K562 (cell line): Measurements from ENCODE around the gene SHH. TPM values are rescaled to one million over a fixed set of nuclear protein-coding genes. Genes with fewer than 3 reads are reported as not detected.

Source experiments
- ATAC-seq: fragments of 200-7000 bp; cut with Tn5 transposase; 3 replicates; pipeline ENCODE4 v1.9.1; 2020; ENCODE audit warnings: moderate library complexity
- BruUV-seq: library from RNA; stranded (reverse); fragments of 400-500 nt; replicated peaks from 2 replicates; lab custom pipeline; 2021; lab: Mats Ljungman, UMichigan
- CTCF ChIA-PET: fragments of 300-600 bp; formaldehyde crosslinking; extraction: SDS; loops from one replicate; lab custom pipeline; 2021; ENCODE audit warnings: low intra/inter-chr PET ratio; lab: Yijun Ruan, JAX
- POLR2A ChIA-PET: fragments of 300-600, 350-650 bp; sonication (Branson Sonifier 250); formaldehyde crosslinking; extraction: SDS; loops from one replicate; lab custom pipeline; 2021; ENCODE audit warnings: antibody characterized with exemption, inconsistent platforms; lab: Yijun Ruan, JAX
- DNase-seq, 4 experiments: peaks; one replicate each; pipeline versions ENCODE4 v3.0.0 to v3.0.0-alpha.2; 2011 to 2018; ENCODE audit warnings: low spot score in 3 of 4, mixed read lengths in 3 of 4; ENCODE audit errors: extremely low read depth in 1 of 4
- FAIRE-seq: peaks from 2 replicates; lab custom pipeline; 2011; peaks lifted over from hg19 to GRCh38; lab: Jason Lieb, UNC
- H2AFZ ChIP-seq: 2 replicates; pipeline ENCODE4 v1.6.0; 2011; ENCODE audit warnings: low read depth, low read length, control low read depth, inconsistent platforms
- H3K27ac ChIP-seq: fragments of 200-600 bp; 3 replicates; pipeline ENCODE4 v1.8.0; 2011; ENCODE audit warnings: low read depth, mild to moderate bottlenecking, control low read depth, inconsistent platforms, low read length, moderate library complexity, mixed read lengths; ENCODE audit errors: extremely low read depth
- H3K27me3 ChIP-seq, 2 experiments: fragments of 300-600 bp in 1 of 2; 2 replicates in 1 of 2; 3 replicates in 1 of 2; pipeline versions ENCODE4 v1.6.0 to v1.8.0; 2011; ENCODE audit warnings: inconsistent platforms in 2 of 2, low read length in 2 of 2, mild to moderate bottlenecking in 1 of 2, mixed read lengths in 1 of 2, moderate library complexity in 1 of 2; ENCODE audit not compliant: control insufficient read depth in 2 of 2, insufficient read depth in 2 of 2
- H3K36me3 ChIP-seq: fragments of 300-600 bp; 3 replicates; pipeline ENCODE4 v1.8.0; 2011; ENCODE audit warnings: mild to moderate bottlenecking, low read length, inconsistent platforms; ENCODE audit not compliant: control insufficient read depth, insufficient read depth
- H3K4me1 ChIP-seq, 2 experiments: fragments of 200-600 bp in 1 of 2; replicated peaks in 1 of 2; 2 replicates in 1 of 2; 3 replicates in 1 of 2; pipeline versions ENCODE4 v1.5.1 to v1.8.0; 2011; ENCODE audit warnings: inconsistent platforms in 2 of 2, low read length in 2 of 2, mild to moderate bottlenecking in 1 of 2, mixed read lengths in 1 of 2, moderate library complexity in 1 of 2; ENCODE audit not compliant: control insufficient read depth in 2 of 2, insufficient read depth in 2 of 2
- H3K4me2 ChIP-seq: 2 replicates; pipeline ENCODE4 v1.6.1; 2011; ENCODE audit warnings: low read length, control low read depth, inconsistent platforms, mixed read lengths; ENCODE audit not compliant: insufficient read depth
- H3K4me3 ChIP-seq: fragments of 200-600 bp; sonication (generic), shearing (Covaris generic); 2 replicates; pipeline ENCODE4 v1.5.1; 2016; ENCODE audit warnings: control low read depth, inconsistent platforms
- H3K79me2 ChIP-seq: fragments of 200-600 bp; 3 replicates; pipeline ENCODE4 v1.8.0; 2011; ENCODE audit warnings: low read length, inconsistent platforms; ENCODE audit not compliant: control insufficient read depth, insufficient read depth
- H3K9ac ChIP-seq, 2 experiments: 2 replicates each; pipeline versions ENCODE4 v1.6.0 to v1.6.1; 2011; ENCODE audit warnings: low read depth in 2 of 2, low read length in 2 of 2, control low read depth in 1 of 2, inconsistent platforms in 1 of 2, mild to moderate bottlenecking in 1 of 2, mixed read lengths in 1 of 2; ENCODE audit not compliant: insufficient read depth in 1 of 2
- H3K9me1 ChIP-seq: one replicate; pipeline ENCODE4 v1.6.0; 2011; ENCODE audit warnings: inconsistent platforms, mild to moderate bottlenecking, low read length, moderate library complexity; ENCODE audit not compliant: control insufficient read depth, insufficient read depth
- H3K9me3 ChIP-seq: replicated peaks from 2 replicates; pipeline ENCODE4 v1.5.1; 2011; ENCODE audit warnings: low read depth, low read length, inconsistent platforms; ENCODE audit not compliant: control insufficient read depth, insufficient read depth
- H4K20me1 ChIP-seq: replicated peaks from 2 replicates; pipeline ENCODE4 v1.6.1; 2011; ENCODE audit warnings: low read length, inconsistent platforms, mixed read lengths; ENCODE audit not compliant: control insufficient read depth, insufficient read depth
- DACH1 ChIP-seq: fragments of 450-650 bp; IDR thresholded peaks from 2 replicates; pipeline ENCODE4 v1.6.1; 2018; ENCODE audit not compliant: partially characterized antibody
- NCOA1 ChIP-seq: fragments of 450-650 bp; IDR thresholded peaks from 2 replicates; pipeline ENCODE4 v1.6.1; 2016; ENCODE audit warnings: low read depth
- PRMT5 ChIP-seq: sonication (generic); formaldehyde crosslinking; IDR thresholded peaks from 2 replicates; pipeline ENCODE4 v1.5.0; 2020; ENCODE audit warnings: missing genetic modification reagents
- RAD51 ChIP-seq: fragments of 450-650 bp; IDR thresholded peaks from 2 replicates; pipeline ENCODE4 v1.7.1; 2016; ENCODE audit warnings: low read depth, mild to moderate bottlenecking, borderline replicate concordance
- SMARCA4 ChIP-seq: fragments of 450-650 bp; IDR thresholded peaks from 2 replicates; pipeline ENCODE4 v1.6.1; 2016
- ZNF133 ChIP-seq: fragments of 250-450 bp; sonication (Bioruptor Pico); IDR thresholded peaks from 2 replicates; pipeline ENCODE4 v1.4.0; 2020; ENCODE audit warnings: mild to moderate bottlenecking
- ZNF197 ChIP-seq: fragments of 200-800 bp; sonication (Bioruptor generic); IDR thresholded peaks from 2 replicates; pipeline ENCODE4 v1.6.1; 2016; ENCODE audit warnings: low read depth, missing genetic modification characterization, missing compliant biosample characterization
- ZNF445 ChIP-seq: fragments of 250-450 bp; sonication (Bioruptor Pico); IDR thresholded peaks from 2 replicates; pipeline ENCODE4 v1.4.0; 2020; ENCODE audit warnings: low read depth, mild to moderate bottlenecking, moderate library complexity
- ZNF696 ChIP-seq: fragments of 250-450 bp; sonication (Bioruptor Pico); conservative IDR thresholded peaks from 2 replicates; pipeline ENCODE4 v1.4.0; 2020; ENCODE audit warnings: mild to moderate bottlenecking, moderate library complexity
- WGBS: fragments of 100-300 bp; shearing (Covaris generic); methylation state at CpG from one replicate; pipeline ENCODE4 v1.1.6; 2016; ENCODE audit warnings: low coverage, mixed read lengths; ENCODE audit not compliant: insufficient coverage; ENCODE audit errors: missing lambda C conversion rate; 5-methylcytosine and 5-hydroxymethylcytosine counted together
- in situ Hi-C: fragments of 300-500 bp; cut with MboI; formaldehyde crosslinking; loops from 4 replicates; pipeline ENCODE4 v1.15.0; 2018; ENCODE audit warnings: inconsistent platforms, mixed read lengths
- intact Hi-C: fragments of 100-400 bp; cut with micrococcal nuclease; formaldehyde crosslinking; loops from 2 replicates; pipeline ENCODE4 v1.14.2; 2022
- polyA plus RNA-seq, 8 experiments: library from polyadenylated mRNA; depleted of rRNA in 4 of 8; stranded (reverse) in 5 of 8; unstranded in 3 of 8; fragments of >200 nt; fragmentation: Nextera tagmentation in 2 of 8; fragmentation: Illumina TruSeq in 1 of 8; extraction: Ambion mirVana in 2 of 8; extraction: Trizol in 1 of 8; gene quantifications; 2 replicates each; pipeline versions ENCODE4 v1.2.1 to v1.2.3, GENCODE V29; 2011 to 2014; ENCODE audit warnings: inconsistent platforms in 1 of 8, missing spikeins in 1 of 8
- total RNA-seq, 7 experiments: library from RNA; depleted of rRNA in 6 of 7; stranded (reverse); fragments of >200 nt in 6 of 7; fragmentation: Illumina TruSeq in 2 of 7; extraction: Trizol in 2 of 7; gene quantifications; 2 replicates each; pipeline versions ENCODE4 v1.2.1 to v1.2.3, GENCODE V29; 2011 to 2021; ENCODE audit warnings: low replicate concordance in 1 of 7
- TF ChIP-seq, protein P1 (sequence below): fragments of 250-450 bp; sonication (Bioruptor Pico); IDR thresholded peaks from 2 replicates; pipeline ENCODE4 v1.9.0; 2021; ENCODE audit warnings: mild to moderate bottlenecking, inconsistent platforms
- TF ChIP-seq, protein P2 (sequence below): fragments of 450-650 bp; formaldehyde crosslinking; IDR thresholded peaks from 2 replicates; pipeline ENCODE4 v1.4.0; 2020; ENCODE audit warnings: mild to moderate bottlenecking

SHH gene
- total and polyA plus RNA-seq, 9 of the 15 experiments (the other 6 are each of a cell fraction or from before 2014, with no cell fraction given) = 0.09 TPM; not detected in 8

DNA sequence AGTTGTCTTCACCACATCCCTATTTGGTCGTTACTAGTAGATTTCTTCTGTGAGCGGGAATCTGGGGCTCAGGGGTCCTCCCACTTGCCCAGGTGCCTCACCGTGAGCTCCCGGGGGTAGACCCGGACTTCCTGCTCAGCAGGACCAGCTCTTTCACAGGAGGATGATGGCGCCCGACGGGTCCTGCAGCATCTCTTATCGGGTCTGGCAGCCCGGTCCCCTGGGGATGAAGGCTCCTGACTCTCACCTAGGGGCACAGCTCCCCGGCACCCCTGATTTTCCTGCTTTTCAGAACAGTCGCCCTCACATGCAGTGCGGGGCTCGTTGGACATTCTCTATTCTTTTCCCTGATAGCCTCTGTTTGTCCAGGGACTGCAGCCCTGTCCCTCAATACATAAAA, 33.0 kb upstream of the SHH start:
- Histone ChIP-seq H3K9me3 (no peaks in the 10 kb centered on the region), H3K9ac (no peak overlapping the region), H3K4me3 (no peak overlapping the region), H3K79me2 (no peaks in the 10 kb centered on the region), H3K4me2 (no peak overlapping the region), H3K36me3 (no peaks in the 10 kb centered on the region), H3K27ac (no peak overlapping the region), H4K20me1 (peaks cover 19% of the 10 kb centered on the region), H2AFZ (no peak overlapping the region), H3K9me1 (no peaks in the 10 kb centered on the region), H3K4me1 (no peaks in the 10 kb centered on the region), H3K27me3 (peaks cover 74 to 92% of the 10 kb centered on the region in 2 experiments)
- POLR2A ChIA-PET = interaction anchor here (0.6 kb wide), 1 partner anchor 37 kb away, joined by 3 read pairs; no protein-coding TSS in a partner anchor
- intact Hi-C loops (no loop called here), in situ Hi-C loops (no loop called here)
- FAIRE-seq = no peak
- TF ChIP-seq ZNF197 (CRISPR knock-in tag) (no peak), PRMT5 (CRISPR knock-in tag) (no peak), ZNF133 (CRISPR knock-in tag) (no peak), SMARCA4 (no peak), RAD51 (no peak), ZNF696 (no peak), DACH1 (no peak), ZNF445 (CRISPR knock-in tag) (no peak), NCOA1 (no peak)
- TF ChIP-seq, protein P1, sequence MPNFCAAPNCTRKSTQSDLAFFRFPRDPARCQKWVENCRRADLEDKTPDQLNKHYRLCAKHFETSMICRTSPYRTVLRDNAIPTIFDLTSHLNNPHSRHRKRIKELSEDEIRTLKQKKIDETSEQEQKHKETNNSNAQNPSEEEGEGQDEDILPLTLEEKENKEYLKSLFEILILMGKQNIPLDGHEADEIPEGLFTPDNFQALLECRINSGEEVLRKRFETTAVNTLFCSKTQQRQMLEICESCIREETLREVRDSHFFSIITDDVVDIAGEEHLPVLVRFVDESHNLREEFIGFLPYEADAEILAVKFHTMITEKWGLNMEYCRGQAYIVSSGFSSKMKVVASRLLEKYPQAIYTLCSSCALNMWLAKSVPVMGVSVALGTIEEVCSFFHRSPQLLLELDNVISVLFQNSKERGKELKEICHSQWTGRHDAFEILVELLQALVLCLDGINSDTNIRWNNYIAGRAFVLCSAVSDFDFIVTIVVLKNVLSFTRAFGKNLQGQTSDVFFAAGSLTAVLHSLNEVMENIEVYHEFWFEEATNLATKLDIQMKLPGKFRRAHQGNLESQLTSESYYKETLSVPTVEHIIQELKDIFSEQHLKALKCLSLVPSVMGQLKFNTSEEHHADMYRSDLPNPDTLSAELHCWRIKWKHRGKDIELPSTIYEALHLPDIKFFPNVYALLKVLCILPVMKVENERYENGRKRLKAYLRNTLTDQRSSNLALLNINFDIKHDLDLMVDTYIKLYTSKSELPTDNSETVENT (CRISPR knock-in tag) = no peak
- TF ChIP-seq, protein P2, sequence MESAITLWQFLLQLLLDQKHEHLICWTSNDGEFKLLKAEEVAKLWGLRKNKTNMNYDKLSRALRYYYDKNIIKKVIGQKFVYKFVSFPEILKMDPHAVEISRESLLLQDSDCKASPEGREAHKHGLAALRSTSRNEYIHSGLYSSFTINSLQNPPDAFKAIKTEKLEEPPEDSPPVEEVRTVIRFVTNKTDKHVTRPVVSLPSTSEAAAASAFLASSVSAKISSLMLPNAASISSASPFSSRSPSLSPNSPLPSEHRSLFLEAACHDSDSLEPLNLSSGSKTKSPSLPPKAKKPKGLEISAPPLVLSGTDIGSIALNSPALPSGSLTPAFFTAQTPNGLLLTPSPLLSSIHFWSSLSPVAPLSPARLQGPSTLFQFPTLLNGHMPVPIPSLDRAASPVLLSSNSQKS (CRISPR knock-in tag) = no peak
- DNase-seq = no peak
- WGBS = 0% methylated on average over 14 of the region's 14 CpGs
- ATAC-seq = no peak
- CTCF ChIA-PET = no interaction called here
- BruUV-seq = no TSS peak
